Hematopoietic multipotent progenitor cell treated with erythropoietin and hydrocortisone succinate and interleukin-3 and kit ligand, for 17 days (in vitro differentiated cells): ENCODE measurements around the gene LRMDA.

Experiments
- DNase-seq: peaks from one replicate; pipeline ENCODE4 v3.0.0-alpha.2; 2015; ENCODE audit warnings: low spot score

Gene LRMDA

GRCh38 chr10:75449382-75450074 lies 18.1 kb downstream of the LRMDA start:
- no peak for DNase-seq

GRCh38 chr10:75450075-75450445 lies 18.6 kb downstream of the LRMDA start:
- no peak for DNase-seq

GRCh38 chr10:75450644-75451640 lies 19.5 kb downstream of the LRMDA start:
- DNase-seq: no peak

GRCh38 chr10:75451831-75452230 lies 20.4 kb downstream of the LRMDA start:
- no peak for DNase-seq

- no peak for DNase-seq
Observed at GRCh38 chr10:75452997-75453396, 21.6 kb downstream of the LRMDA start.

- DNase-seq: no peak
Observed at GRCh38 chr10:75456122-75456521, 24.7 kb downstream of the LRMDA start.

- no peak for DNase-seq
Observed at GRCh38 chr10:75460059-75460458, 28.6 kb downstream of the LRMDA start.

GRCh38 chr10:75461672-75462649 lies 30.5 kb downstream of the LRMDA start:
- DNase-seq: no peak

GRCh38 chr10:75462865-75463264 lies 31.4 kb downstream of the LRMDA start:
- no peak for DNase-seq

- no peak for DNase-seq
Observed at GRCh38 chr10:75464478-75465449, 33.3 kb downstream of the LRMDA start.

- no peak for DNase-seq
Observed at GRCh38 chr10:75465450-75465827, 34.0 kb downstream of the LRMDA start.

- no peak for DNase-seq
Observed at GRCh38 chr10:75466001-75466400, 34.6 kb downstream of the LRMDA start.

GRCh38 chr10:75466886-75467285 lies 35.5 kb downstream of the LRMDA start:
- no peak for DNase-seq

GRCh38 chr10:75468612-75469005 lies 37.2 kb downstream of the LRMDA start:
- no peak for DNase-seq

GRCh38 chr10:75469006-75469616 lies 37.7 kb downstream of the LRMDA start:
- DNase-seq: no peak

GRCh38 chr10:75470901-75471300 lies 39.5 kb downstream of the LRMDA start:
- no peak for DNase-seq

- no peak for DNase-seq
Observed at GRCh38 chr10:75472685-75473084, 41.3 kb downstream of the LRMDA start.

- DNase-seq: no peak
Observed at GRCh38 chr10:75474106-75474505, 42.7 kb downstream of the LRMDA start.

- no peak for DNase-seq
Observed at GRCh38 chr10:75475460-75476182, 44.2 kb downstream of the LRMDA start.

- no peak for DNase-seq
Observed at GRCh38 chr10:75476569-75476968, 45.1 kb downstream of the LRMDA start.
